Measurements from ENCODE around the gene EN2.

Gene EN2

GRCh38 chr7:155465761-155466141 is 7.8 kb downstream of the EN2 start:
- DNase-seq, result no peak

- DNase-seq, result no peak
Measured at GRCh38 chr7:155466142-155466813, 8.3 kb downstream of the EN2 start.

GRCh38 chr7:155466814-155467733 is 9.1 kb downstream of the EN2 start:
- DNase-seq, result no peak

- no peak for DNase-seq
Measured at GRCh38 chr7:155467846-155468784, 10.2 kb downstream of the EN2 start.

- DNase-seq, result no peak
Measured at GRCh38 chr7:155468785-155469148, 10.8 kb downstream of the EN2 start.

- DNase-seq, result no peak
Measured at GRCh38 chr7:155469311-155470185, 11.6 kb downstream of the EN2 start.

GRCh38 chr7:155470186-155470487 is 12.2 kb downstream of the EN2 start:
- no peak for DNase-seq

- DNase-seq, result peak; percentile 28
Measured at GRCh38 chr7:155470686-155471638, 13.0 kb downstream of the EN2 start.

GRCh38 chr7:155471718-155472117 is 13.8 kb downstream of the EN2 start:
- no peak for DNase-seq

GRCh38 chr7:155477476-155477875 is 19.5 kb downstream of the EN2 start:
- DNase-seq, result no peak

- DNase-seq, result no peak
Measured at GRCh38 chr7:155481764-155482163, 23.8 kb downstream of the EN2 start.

GRCh38 chr7:155482511-155483183 is 24.7 kb downstream of the EN2 start:
- no peak for DNase-seq

- no peak for DNase-seq
Measured at GRCh38 chr7:155483245-155483644, 25.3 kb downstream of the EN2 start.

- no peak for DNase-seq
Measured at GRCh38 chr7:155483868-155484325, 26.0 kb downstream of the EN2 start.

- no peak for DNase-seq
Measured at GRCh38 chr7:155484483-155485399, 26.8 kb downstream of the EN2 start.

- DNase-seq, result no peak
Measured at GRCh38 chr7:155486783-155487508, 29.0 kb downstream of the EN2 start.

- DNase-seq, result no peak
Measured at GRCh38 chr7:155487509-155488482, 29.9 kb downstream of the EN2 start.
